ENCODE results near the gene ANGPTL8. TPM values are rescaled to one million over a fixed set of nuclear protein-coding genes. Genes with fewer than 3 reads are reported as not detected.

The ANGPTL8 gene
- total RNA-seq, 2 donors from 2014 or later = not detected

DNA sequence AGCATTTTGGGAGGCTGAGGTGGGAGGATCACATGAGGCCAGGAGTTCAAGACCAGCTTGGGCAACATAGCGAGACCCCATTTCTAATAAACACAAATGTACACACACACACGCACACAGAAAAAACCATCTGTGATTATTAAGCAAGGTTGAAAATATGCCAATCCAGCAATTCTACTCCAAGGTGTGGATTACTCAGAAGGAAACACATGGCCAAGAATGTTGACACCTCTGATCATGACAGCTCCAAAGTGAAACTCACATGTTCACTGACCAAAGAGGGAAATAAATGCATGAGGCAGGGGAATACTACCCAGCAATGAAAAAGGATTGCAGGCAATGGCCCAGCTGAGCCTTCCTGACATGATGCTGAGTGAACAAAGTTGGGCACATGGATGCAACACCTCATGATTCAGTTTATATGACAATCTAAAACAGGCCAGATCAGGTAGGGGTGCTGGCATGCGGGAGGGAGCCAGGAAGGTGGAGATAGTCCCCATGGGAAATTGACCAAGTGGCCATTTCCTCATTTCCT, 18.5 kb downstream of the ANGPTL8 start:
- no peaks in the 10 kb centered on the region for H3K9me3 ChIP-seq
- no peak for DNase-seq (ENCODE audit: low spot score)
- no peak for ATAC-seq (ENCODE audit: insufficient number of reproducible peaks, low FRiP score, low read depth)
- peaks cover 2 to 11% of the 10 kb centered on the region in 2 donors for H3K4me1 ChIP-seq (ENCODE audit: control insufficient read depth in 1 of 2, low read depth in 2 of 2)
- H3K27ac ChIP-seq = no peak overlapping the region
- no peak for TF ChIP-seq CTCF (IDR thresholded peaks at IDR 0.05)
- H3K4me3 ChIP-seq = no peak overlapping the region
- H3K36me3 ChIP-seq = no peaks in the 10 kb centered on the region
- H3K27me3 ChIP-seq (replicated peaks; ENCODE audit: insufficient read depth) = no peaks in the 10 kb centered on the region

DNA sequence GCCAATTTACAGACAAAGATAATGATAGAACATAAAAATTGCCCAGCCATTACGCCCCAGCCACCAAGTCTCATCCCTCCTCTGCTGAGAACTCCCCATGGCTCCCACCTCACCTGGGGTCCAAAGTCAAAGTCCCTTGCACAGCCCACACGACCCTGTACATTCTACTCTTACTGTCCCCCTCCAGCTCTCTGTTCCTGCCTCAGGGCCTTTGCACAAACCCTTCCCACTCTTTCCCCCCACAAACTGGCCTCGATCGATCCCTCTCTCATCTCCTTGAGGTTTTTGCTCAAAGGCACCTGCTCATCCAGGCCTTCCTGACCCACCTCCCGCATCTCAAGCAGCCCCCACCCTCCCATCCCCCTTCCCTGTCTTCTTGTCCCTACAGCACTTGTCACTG, 21.6 kb downstream of the ANGPTL8 start:
- TF ChIP-seq CTCF (IDR thresholded peaks at IDR 0.05) = no peak
- Histone ChIP-seq H3K27ac (no peak overlapping the region), H3K4me3 (peak overlapping the region; percentile 99), H3K9me3 (no peaks in the 10 kb centered on the region), H3K27me3 (replicated peaks; ENCODE audit: insufficient read depth) (no peaks in the 10 kb centered on the region), H3K4me1 (ENCODE audit: control insufficient read depth in 1 of 2, low read depth in 2 of 2) (peaks cover 2 to 11% of the 10 kb centered on the region in 2 donors), H3K36me3 (no peaks in the 10 kb centered on the region)
- ATAC-seq (ENCODE audit: insufficient number of reproducible peaks, low FRiP score, low read depth) (no peak), DNase-seq (ENCODE audit: low spot score) (no peak)

DNA sequence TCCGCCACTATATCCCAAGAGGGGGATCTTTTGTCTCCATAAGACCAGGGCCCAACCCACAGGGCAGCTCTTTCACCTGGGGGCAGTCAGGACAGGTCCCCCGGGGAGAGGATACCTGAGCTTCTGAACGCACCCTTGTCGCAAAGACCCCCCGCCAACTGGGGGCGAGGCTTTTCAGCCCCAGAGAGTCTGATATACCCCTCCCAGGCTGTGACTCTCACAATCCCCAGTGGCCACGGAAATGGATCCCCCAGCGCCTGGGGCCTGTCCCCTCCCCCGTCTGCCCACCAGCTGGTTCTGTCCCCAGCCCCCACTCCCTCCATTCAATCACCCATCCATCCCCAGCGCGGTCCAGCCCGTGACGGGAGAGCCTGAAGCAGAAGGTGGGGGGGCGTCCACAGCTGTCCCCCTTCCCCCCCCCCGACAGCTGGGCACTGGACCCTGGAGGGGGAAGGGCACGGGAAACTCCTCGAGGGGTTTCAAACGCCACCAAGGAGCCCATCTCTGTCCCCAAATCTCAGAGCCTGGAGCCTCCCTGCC, 22.1 kb downstream of the ANGPTL8 start:
- DNase-seq (ENCODE audit: low spot score) (no peak), ATAC-seq (ENCODE audit: insufficient number of reproducible peaks, low FRiP score, low read depth) (no peak)

GRCh38 chr19:11261971-11262839, 22.8 kb downstream of the ANGPTL8 start, which contains the start of gene DOCK6:
Gene DOCK6, minus strand, starts transcription at chr19:11262524. Its CDS starts 84 bp downstream, at chr19:11262440.
- Histone ChIP-seq H3K27me3 (replicated peaks; ENCODE audit: insufficient read depth) (no peaks in the 10 kb centered on the region), H3K27ac (peak within 1 kb of the TSS in 1 of 2 donors; percentile 65), H3K36me3 (no peaks in the 10 kb centered on the region), H3K4me1 (ENCODE audit: control insufficient read depth in 1 of 2, low read depth in 2 of 2) (peaks cover 2 to 11% of the 10 kb centered on the region in 2 donors), H3K9me3 (no peaks in the 10 kb centered on the region), H3K4me3 (peak within 1 kb of the TSS; percentile 99)
- peak; percentile 47 for ATAC-seq (ENCODE audit: insufficient number of reproducible peaks, low FRiP score, low read depth)
- peak; percentile 47 for TF ChIP-seq CTCF (IDR thresholded peaks at IDR 0.05)
- DNase-seq (ENCODE audit: low spot score) = no peak

More for the DNA sequence above, 22.1 kb downstream of the ANGPTL8 start:
- H3K27ac ChIP-seq = peak overlapping the region in 1 of 2 donors; percentile 65
- H3K4me1 ChIP-seq (ENCODE audit: control insufficient read depth in 1 of 2, low read depth in 2 of 2) = peaks cover 2 to 11% of the 10 kb centered on the region in 2 donors
- H3K4me3 ChIP-seq = peak overlapping the region; percentile 99
- no peak for TF ChIP-seq CTCF (IDR thresholded peaks at IDR 0.05)
- H3K9me3 ChIP-seq = no peaks in the 10 kb centered on the region
- H3K36me3 ChIP-seq = no peaks in the 10 kb centered on the region
- H3K27me3 ChIP-seq (replicated peaks; ENCODE audit: insufficient read depth) = no peaks in the 10 kb centered on the region

GRCh38 chr19:11263726-11264125, 24.3 kb downstream of the ANGPTL8 start:
- Histone ChIP-seq H3K27me3 (replicated peaks; ENCODE audit: insufficient read depth) (no peaks in the 10 kb centered on the region), H3K4me3 (no peak overlapping the region), H3K36me3 (no peaks in the 10 kb centered on the region), H3K9me3 (no peaks in the 10 kb centered on the region), H3K4me1 (ENCODE audit: control insufficient read depth in 1 of 2, low read depth in 2 of 2) (peaks cover 2 to 11% of the 10 kb centered on the region in 2 donors), H3K27ac (no peak overlapping the region)
- TF ChIP-seq CTCF (IDR thresholded peaks at IDR 0.05) = no peak
- no peak for DNase-seq (ENCODE audit: low spot score)
- no peak for ATAC-seq (ENCODE audit: insufficient number of reproducible peaks, low FRiP score, low read depth)

All from thoracic aorta (tissue), 2 donors.